Measurements from ENCODE around the gene ZNF789. TPM values are rescaled to one million over a fixed set of nuclear protein-coding genes. Genes with fewer than 3 reads are reported as not detected.

The ZNF789 gene
- total and polyA plus RNA-seq, 2 donors (not counting 3 experiments of a cell fraction or from before 2014, with no cell fraction given), result 11.6 to 21.6 TPM

- no peaks in the 10 kb centered on the region for H4K20me1 ChIP-seq (replicated peaks; ENCODE audit: control insufficient read depth, extremely low read depth, insufficient read depth, low read length)
- no peak overlapping the region for H3K4me2 ChIP-seq (ENCODE audit: insufficient read depth, low read length)
- H3K4me1 ChIP-seq (ENCODE audit: control insufficient read depth, extremely low read depth, insufficient read depth, low read length), result no peaks in the 10 kb centered on the region
- no peaks in the 10 kb centered on the region for H3K79me2 ChIP-seq (ENCODE audit: control insufficient read depth, insufficient read depth, low read length)
- H2AFZ ChIP-seq (ENCODE audit: low read depth, low read length), result no peak overlapping the region
- H3K9ac ChIP-seq (replicated peaks; ENCODE audit: extremely low read depth, insufficient read depth, low read length), result no peak overlapping the region
- ChIA-PET POLR2A (no interaction called here), CTCF (no interaction called here)
- no peaks in the 10 kb centered on the region for H3K9me3 ChIP-seq (replicated peaks; ENCODE audit: control insufficient read depth, insufficient read depth, low read length)
- H3K27me3 ChIP-seq (ENCODE audit: control insufficient read depth in 2 of 2, insufficient read depth in 2 of 2, low read length in 2 of 2), result no peaks in the 10 kb centered on the region
- no TSS peak for BruUV-seq (replicated peaks)
- DNase-seq (ENCODE audit: low read depth, low spot score) (no peak), FAIRE-seq (no peak)
- dilution Hi-C loops (cut with MboI; ENCODE audit: extremely low pct_ligation_motif_present, low sequenced_read_pairs), result no loop called here
- intact Hi-C loops (cut with micrococcal nuclease), result no loop called here
- TF ChIP-seq EZH2 (IDR thresholded peaks at IDR 0.05; ENCODE audit: borderline replicate concordance, low read depth, low read length, severe bottlenecking), result no peak
- TF ChIP-seq MAX (IDR thresholded peaks at IDR 0.05; ENCODE audit: insufficient read depth, insufficient read length), result no peak
- TF ChIP-seq GATA2 (IDR thresholded peaks at IDR 0.05; ENCODE audit: insufficient read depth, insufficient read length, low read depth, low read length), result no peak
- TF ChIP-seq, protein P1, sequence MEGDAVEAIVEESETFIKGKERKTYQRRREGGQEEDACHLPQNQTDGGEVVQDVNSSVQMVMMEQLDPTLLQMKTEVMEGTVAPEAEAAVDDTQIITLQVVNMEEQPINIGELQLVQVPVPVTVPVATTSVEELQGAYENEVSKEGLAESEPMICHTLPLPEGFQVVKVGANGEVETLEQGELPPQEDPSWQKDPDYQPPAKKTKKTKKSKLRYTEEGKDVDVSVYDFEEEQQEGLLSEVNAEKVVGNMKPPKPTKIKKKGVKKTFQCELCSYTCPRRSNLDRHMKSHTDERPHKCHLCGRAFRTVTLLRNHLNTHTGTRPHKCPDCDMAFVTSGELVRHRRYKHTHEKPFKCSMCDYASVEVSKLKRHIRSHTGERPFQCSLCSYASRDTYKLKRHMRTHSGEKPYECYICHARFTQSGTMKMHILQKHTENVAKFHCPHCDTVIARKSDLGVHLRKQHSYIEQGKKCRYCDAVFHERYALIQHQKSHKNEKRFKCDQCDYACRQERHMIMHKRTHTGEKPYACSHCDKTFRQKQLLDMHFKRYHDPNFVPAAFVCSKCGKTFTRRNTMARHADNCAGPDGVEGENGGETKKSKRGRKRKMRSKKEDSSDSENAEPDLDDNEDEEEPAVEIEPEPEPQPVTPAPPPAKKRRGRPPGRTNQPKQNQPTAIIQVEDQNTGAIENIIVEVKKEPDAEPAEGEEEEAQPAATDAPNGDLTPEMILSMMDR (IDR thresholded peaks at IDR 0.05; ENCODE audit: extremely low read depth in 1 of 2, insufficient read depth in 1 of 2, low read depth in 1 of 2, low read length in 2 of 2), result no peak
- TF ChIP-seq POLR2AphosphoS5 (IDR thresholded peaks at IDR 0.05; ENCODE audit: insufficient read depth, low read depth, low read length), result no peak
- TF ChIP-seq MYC (IDR thresholded peaks at IDR 0.05; ENCODE audit: low read depth, low read length), result no peak
- no peak for TF ChIP-seq JUN (IDR thresholded peaks at IDR 0.05; ENCODE audit: borderline replicate concordance, insufficient read depth, insufficient read length, low read depth)
- TF ChIP-seq FOS (IDR thresholded peaks at IDR 0.05; ENCODE audit: borderline replicate concordance, insufficient read depth, low read length), result no peak
- TF ChIP-seq POLR2A (IDR thresholded peaks at IDR 0.05; ENCODE audit: low read depth, low read length), result no peak
- H3K27ac ChIP-seq (ENCODE audit: insufficient read depth, low read depth, low read length), result no peak overlapping the region
- no peak overlapping the region for H3K4me3 ChIP-seq (replicated peaks in 1 of 3; ENCODE audit: insufficient read depth in 1 of 3, low read depth in 1 of 3, low read length in 3 of 3)
- no peaks in the 10 kb centered on the region for H3K9me1 ChIP-seq (replicated peaks; ENCODE audit: control insufficient read depth, extremely low read depth, insufficient read depth, low read length)
- peaks cover 0 to 5% of the 10 kb centered on the region in 2 experiments for H3K36me3 ChIP-seq (ENCODE audit: control insufficient read depth in 2 of 2, extremely low read depth in 1 of 2, insufficient read depth in 2 of 2, low read length in 2 of 2)
Observed at GRCh38 chr7:99485094-99485493, 12.4 kb downstream of the ZNF789 start.
